Mucosa of rectum (tissue), 2 donors: Measurements from ENCODE around the gene SETD4.

Experiments
- H3K27ac ChIP-seq, 2 donors: one replicate each; pipeline ENCODE4 v1.7.0; 2013; ENCODE audit warnings: inconsistent platforms in 2 of 2, low read depth in 2 of 2, low read length in 2 of 2
- H3K27me3 ChIP-seq, 2 donors: one replicate each; pipeline ENCODE4 v1.7.0; 2013; ENCODE audit warnings: low read length in 2 of 2; ENCODE audit not compliant: control insufficient read depth in 2 of 2, insufficient read depth in 2 of 2
- H3K36me3 ChIP-seq, 2 donors: one replicate each; pipeline ENCODE4 v1.7.0; 2013; ENCODE audit warnings: low read length in 2 of 2; ENCODE audit not compliant: control insufficient read depth in 2 of 2, insufficient read depth in 2 of 2
- H3K4me1 ChIP-seq, 2 donors: one replicate each; pipeline ENCODE4 v1.7.0; 2013; ENCODE audit warnings: low read length in 2 of 2, mild to moderate bottlenecking in 1 of 2; ENCODE audit not compliant: control insufficient read depth in 2 of 2, insufficient read depth in 2 of 2
- H3K4me3 ChIP-seq, 2 donors: one replicate each; pipeline ENCODE4 v1.7.0; 2013; ENCODE audit warnings: low read length in 2 of 2
- H3K9ac ChIP-seq, 2 donors: one replicate each; pipeline ENCODE4 v1.7.0; 2013; ENCODE audit warnings: low read length in 2 of 2, low read depth in 1 of 2, mild to moderate bottlenecking in 1 of 2
- H3K9me3 ChIP-seq, 2 donors: one replicate each; pipeline ENCODE4 v1.7.0; 2013; ENCODE audit warnings: low read length in 2 of 2; ENCODE audit not compliant: control insufficient read depth in 2 of 2
- donor health status: healthy.
- donor health status: Normal muscosa, but diverticular disease.

Gene SETD4

DNA sequence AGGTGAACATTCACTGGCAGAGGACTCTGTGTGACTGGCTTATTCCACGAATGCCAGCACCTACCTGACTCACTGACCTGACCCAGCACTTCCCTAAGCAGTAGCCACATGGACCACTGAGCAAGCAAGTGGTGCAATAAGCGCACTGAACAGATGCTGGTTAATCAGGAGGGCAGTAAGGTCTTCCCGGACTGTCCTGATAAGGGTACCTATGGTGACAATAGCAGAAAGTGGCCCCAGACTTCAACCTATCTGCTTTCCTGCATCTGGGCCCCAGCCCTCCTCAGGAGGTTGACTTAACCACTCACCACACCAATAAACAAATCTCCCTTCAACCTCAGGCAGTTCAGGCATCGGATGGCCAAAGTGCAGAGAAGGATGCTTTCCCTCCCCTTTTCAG, 65.7 kb downstream of the SETD4 start:
- no peak overlapping the region for H3K27ac ChIP-seq
- H3K9me3 ChIP-seq, result no peaks in the 10 kb centered on the region
- H3K36me3 ChIP-seq, result no peaks in the 10 kb centered on the region
- peaks cover 0 to 2% of the 10 kb centered on the region in 2 donors for H3K27me3 ChIP-seq
- H3K9ac ChIP-seq, result no peak overlapping the region
- H3K4me3 ChIP-seq, result no peak overlapping the region
- no peaks in the 10 kb centered on the region for H3K4me1 ChIP-seq

- H3K4me3 ChIP-seq, result no peak overlapping the region
- H3K27ac ChIP-seq, result no peak overlapping the region
- peaks cover 0 to 2% of the 10 kb centered on the region in 2 donors for H3K27me3 ChIP-seq
- H3K36me3 ChIP-seq, result no peaks in the 10 kb centered on the region
- H3K9me3 ChIP-seq, result no peaks in the 10 kb centered on the region
- H3K4me1 ChIP-seq, result no peaks in the 10 kb centered on the region
- H3K9ac ChIP-seq, result no peak overlapping the region
These were observed 66.3 kb downstream of the SETD4 start for GRCh38 chr21:35993875-35994490.

- H3K4me3 ChIP-seq, result no peak overlapping the region
- no peaks in the 10 kb centered on the region for H3K9me3 ChIP-seq
- no peak overlapping the region for H3K9ac ChIP-seq
- no peak overlapping the region for H3K27ac ChIP-seq
- H3K36me3 ChIP-seq, result no peaks in the 10 kb centered on the region
- H3K27me3 ChIP-seq, result no peaks in the 10 kb centered on the region
- H3K4me1 ChIP-seq, result peaks cover 0 to 2% of the 10 kb centered on the region in 2 donors
These were observed 69.2 kb downstream of the SETD4 start for GRCh38 chr21:35991131-35991530.

DNA sequence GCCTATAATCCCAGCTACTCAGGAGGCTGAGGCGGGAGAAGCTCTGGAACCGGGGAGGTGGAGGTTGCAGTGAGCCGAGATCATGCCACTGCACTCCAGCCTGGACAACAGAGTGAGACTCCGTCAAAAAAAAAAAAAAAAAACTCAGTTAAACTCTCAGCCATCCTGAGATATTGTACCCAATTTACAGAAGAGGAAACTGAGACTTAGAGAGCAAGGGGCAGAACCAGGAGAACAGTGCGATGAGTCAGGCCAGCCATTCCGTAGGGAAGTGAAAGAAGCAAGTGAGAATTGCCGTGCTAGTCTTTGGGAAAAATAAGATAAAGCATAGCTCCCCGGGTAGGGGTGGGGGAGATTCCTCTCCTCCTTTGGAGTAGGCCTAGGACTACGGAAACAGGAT, 69.7 kb downstream of the SETD4 start:
- no peak overlapping the region for H3K27ac ChIP-seq
- no peak overlapping the region for H3K4me3 ChIP-seq
- H3K9ac ChIP-seq, result no peak overlapping the region
- H3K4me1 ChIP-seq, result peaks cover 0 to 2% of the 10 kb centered on the region in 2 donors
- H3K9me3 ChIP-seq, result no peaks in the 10 kb centered on the region
- no peaks in the 10 kb centered on the region for H3K27me3 ChIP-seq
- H3K36me3 ChIP-seq, result no peaks in the 10 kb centered on the region

GRCh38 chr21:35989138-35989735, 71.1 kb downstream of the SETD4 start:
- no peak overlapping the region for H3K4me3 ChIP-seq
- peaks cover 0 to 2% of the 10 kb centered on the region in 2 donors for H3K4me1 ChIP-seq
- H3K36me3 ChIP-seq, result no peaks in the 10 kb centered on the region
- H3K9me3 ChIP-seq, result no peaks in the 10 kb centered on the region
- H3K9ac ChIP-seq, result no peak overlapping the region
- peak overlapping the region; percentile 9 to 31 for H3K27ac ChIP-seq
- no peaks in the 10 kb centered on the region for H3K27me3 ChIP-seq

GRCh38 chr21:35988416-35989137, 71.7 kb downstream of the SETD4 start:
- Histone ChIP-seq H3K9ac (no peak overlapping the region), H3K27ac (peak overlapping the region in 1 of 2 donors; percentile 31), H3K27me3 (no peaks in the 10 kb centered on the region)

GRCh38 chr21:35987475-35987874, 72.9 kb downstream of the SETD4 start:
- Histone ChIP-seq H3K4me1 (peaks cover 0 to 2% of the 10 kb centered on the region in 2 donors), H3K4me3 (no peak overlapping the region), H3K9ac (no peak overlapping the region), H3K27ac (peak overlapping the region; percentile 17 to 38), H3K9me3 (no peaks in the 10 kb centered on the region), H3K27me3 (no peaks in the 10 kb centered on the region), H3K36me3 (no peaks in the 10 kb centered on the region)

More at GRCh38 chr21:35988416-35989137, 71.7 kb downstream of the SETD4 start:
- no peaks in the 10 kb centered on the region for H3K36me3 ChIP-seq
- H3K4me1 ChIP-seq, result peaks cover 0 to 2% of the 10 kb centered on the region in 2 donors
- H3K4me3 ChIP-seq, result no peak overlapping the region
- H3K9me3 ChIP-seq, result no peaks in the 10 kb centered on the region

DNA sequence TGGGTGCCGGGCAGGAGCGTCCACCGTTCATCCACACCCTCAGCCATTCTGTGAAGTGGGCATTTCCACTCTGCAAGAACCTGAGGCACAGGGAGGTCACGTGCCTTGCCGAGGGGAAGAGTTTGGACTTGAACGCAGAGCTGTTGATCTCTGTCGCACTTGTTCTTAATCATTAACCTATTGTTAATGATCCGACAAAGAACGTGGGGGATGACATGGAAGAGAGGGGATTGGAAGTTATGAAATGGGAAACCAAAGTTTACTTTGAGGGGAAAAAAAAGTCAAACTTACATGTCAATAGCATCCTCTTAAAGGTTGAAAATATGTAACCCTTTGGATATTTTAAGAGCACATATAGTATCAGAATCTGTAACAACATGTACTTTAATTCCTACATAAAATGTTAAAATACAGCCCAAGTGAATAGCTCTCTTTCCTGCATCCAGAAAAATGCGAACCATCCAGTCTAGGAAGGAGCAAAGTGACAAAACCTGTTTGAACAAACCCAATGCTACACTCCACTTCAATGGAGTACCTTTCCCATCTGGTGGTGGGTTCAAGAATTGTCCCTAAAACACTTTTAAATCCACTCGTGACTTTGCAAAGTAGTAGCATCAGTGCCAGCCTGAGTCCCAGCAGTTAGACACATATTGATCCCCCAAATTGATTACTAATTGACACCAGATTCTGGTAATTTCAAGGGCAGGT, 75.5 kb downstream of the SETD4 start:
- Histone ChIP-seq H3K9me3 (no peaks in the 10 kb centered on the region), H3K27me3 (peaks cover 0 to 2% of the 10 kb centered on the region in 2 donors), H3K4me1 (peaks cover 0 to 2% of the 10 kb centered on the region in 2 donors), H3K4me3 (no peak overlapping the region), H3K27ac (no peak overlapping the region), H3K36me3 (no peaks in the 10 kb centered on the region), H3K9ac (no peak overlapping the region)
